Measurements from ENCODE around the gene IL17RE.

DNA sequence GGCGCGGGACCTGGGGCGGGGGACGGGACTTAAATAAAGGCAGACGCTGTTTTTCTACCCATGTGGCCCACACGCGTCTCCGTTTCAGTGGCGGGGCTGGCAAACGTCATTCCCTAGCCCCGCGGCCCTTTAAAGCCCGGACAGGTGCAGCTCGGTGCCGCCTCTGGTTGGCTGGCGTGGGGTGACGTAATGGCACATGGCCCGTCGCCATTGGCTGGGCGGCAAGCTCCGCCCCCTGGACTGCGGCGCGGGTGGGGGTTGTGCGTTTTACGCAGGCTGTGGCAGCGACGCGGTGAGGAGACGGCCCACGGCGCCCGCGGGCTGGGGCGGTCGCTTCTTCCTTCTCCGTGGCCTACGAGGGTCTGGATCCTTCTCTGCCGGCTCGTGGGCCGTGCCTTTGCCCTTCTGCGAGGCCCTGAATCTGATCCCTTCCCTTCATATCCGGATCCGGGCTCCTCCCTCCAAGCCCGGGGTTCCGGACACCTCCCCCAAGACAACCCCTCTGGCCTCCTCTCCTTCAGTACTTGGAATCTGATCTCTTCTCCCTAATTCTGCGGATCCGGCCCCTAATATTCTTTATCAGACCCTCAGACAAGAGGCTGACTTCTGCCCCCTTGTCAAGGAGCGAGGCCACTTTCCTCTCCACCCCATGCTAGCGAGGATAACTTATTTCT lies 31.1 kb downstream of the IL17RE start, which contains the start of gene CRELD1:
- TF ChIP-seq EZH2 (IDR thresholded peaks at IDR 0.05) (no peak), POLR2AphosphoS5 (IDR thresholded peaks at IDR 0.05; ENCODE audit: borderline replicate concordance, low read depth, low read length) (peak; percentile 71)

Measured in SK-N-MC (cell line).